ACC112 (cell line): ENCODE measurements around the gene SKIC8.

ENCODE experiments used
- H2AFZ ChIP-seq: fragments of 200-600 bp; sonication (generic); one replicate; pipeline ENCODE4 v1.6.0; 2017; ENCODE audit warnings: antibody characterized with exemption, low read length; ENCODE audit not compliant: unreplicated experiment
- H3K27ac ChIP-seq: fragments of 200-600 bp; sonication (generic); 2 replicates; pipeline ENCODE4 v1.5.1; 2014; ENCODE audit warnings: low read depth, mild to moderate bottlenecking, antibody characterized with exemption, low read length, moderate library complexity
- H3K27me3 ChIP-seq: fragments of 200-600 bp; sonication (generic); 2 replicates; pipeline ENCODE4 v1.6.1; 2014; ENCODE audit warnings: mild to moderate bottlenecking, antibody characterized with exemption, low read length, moderate library complexity, mixed read lengths; ENCODE audit not compliant: insufficient read depth
- H3K36me3 ChIP-seq: fragments of 200-600 bp; sonication (generic); 2 replicates; pipeline ENCODE4 v1.6.1; 2016; ENCODE audit warnings: mild to moderate bottlenecking, antibody characterized with exemption, low read length, moderate library complexity, mixed read lengths; ENCODE audit not compliant: insufficient read depth
- H3K4me1 ChIP-seq: fragments of 200-600 bp; sonication (generic); one replicate; pipeline ENCODE4 v1.6.1; 2016; ENCODE audit warnings: low read length, mixed read lengths; ENCODE audit not compliant: insufficient read depth, unreplicated experiment, control insufficient read depth
- H3K4me3 ChIP-seq: fragments of 200-600 bp; sonication (generic); 2 replicates; pipeline ENCODE4 v1.5.1; 2014; ENCODE audit warnings: mild to moderate bottlenecking, low read depth, low read length
- H3K79me2 ChIP-seq: fragments of 200-600 bp; sonication (generic); one replicate; pipeline ENCODE4 v1.6.0; 2016; ENCODE audit warnings: low read length; ENCODE audit not compliant: control insufficient read depth, unreplicated experiment, insufficient read depth

The SKIC8 gene

GRCh38 chr15:78338781-78339180, 39.4 kb upstream of the SKIC8 start:
- peaks cover 91% of the 10 kb centered on the region for H3K27me3 ChIP-seq
- H2AFZ ChIP-seq, result no peak overlapping the region
- no peak overlapping the region for H3K27ac ChIP-seq

GRCh38 chr15:78335985-78336384, 36.6 kb upstream of the SKIC8 start:
- no peaks in the 10 kb centered on the region for H3K79me2 ChIP-seq
- no peak overlapping the region for H3K27ac ChIP-seq
- peaks cover 70% of the 10 kb centered on the region for H3K27me3 ChIP-seq
- no peaks in the 10 kb centered on the region for H3K4me1 ChIP-seq
- no peaks in the 10 kb centered on the region for H3K36me3 ChIP-seq
- H2AFZ ChIP-seq, result no peak overlapping the region
- no peak overlapping the region for H3K4me3 ChIP-seq

More at GRCh38 chr15:78338781-78339180, 39.4 kb upstream of the SKIC8 start:
- no peaks in the 10 kb centered on the region for H3K4me1 ChIP-seq
- no peaks in the 10 kb centered on the region for H3K79me2 ChIP-seq
- no peaks in the 10 kb centered on the region for H3K36me3 ChIP-seq
- H3K4me3 ChIP-seq, result no peak overlapping the region

- no peaks in the 10 kb centered on the region for H3K36me3 ChIP-seq
- no peak overlapping the region for H3K27ac ChIP-seq
- H3K27me3 ChIP-seq, result peaks cover 59% of the 10 kb centered on the region
- no peak overlapping the region for H3K4me3 ChIP-seq
- H3K4me1 ChIP-seq, result no peaks in the 10 kb centered on the region
- H3K79me2 ChIP-seq, result no peaks in the 10 kb centered on the region
- no peak overlapping the region for H2AFZ ChIP-seq
Observed at GRCh38 chr15:78334845-78335244, 35.4 kb upstream of the SKIC8 start.

DNA sequence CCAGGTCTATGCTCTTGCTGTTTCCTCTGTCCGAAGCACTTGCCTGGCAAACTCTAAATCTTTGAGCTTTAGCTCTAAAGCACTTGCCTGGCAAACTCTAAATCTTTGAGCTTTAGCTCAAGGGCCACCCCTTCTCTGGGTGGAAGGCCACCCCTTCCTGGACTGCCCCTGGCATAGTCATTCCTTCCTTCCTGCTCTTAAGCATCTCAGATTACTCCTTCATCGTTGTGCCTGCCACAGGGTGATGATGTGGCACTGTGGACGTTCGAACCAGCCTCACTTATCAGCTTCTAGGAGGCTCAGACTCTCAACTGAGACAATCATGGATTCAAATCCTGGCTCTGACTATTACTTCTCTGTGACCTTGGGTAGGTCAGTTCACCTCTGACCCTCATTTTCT, 30.2 kb upstream of the SKIC8 start:
- peaks cover 11% of the 10 kb centered on the region for H3K4me1 ChIP-seq
- no peak overlapping the region for H3K27ac ChIP-seq
- no peaks in the 10 kb centered on the region for H3K79me2 ChIP-seq
- H3K27me3 ChIP-seq, result peaks cover 15% of the 10 kb centered on the region
- no peak overlapping the region for H3K4me3 ChIP-seq
- no peak overlapping the region for H2AFZ ChIP-seq
- no peaks in the 10 kb centered on the region for H3K36me3 ChIP-seq

GRCh38 chr15:78327466-78327865, 28.1 kb upstream of the SKIC8 start:
- Histone ChIP-seq H3K4me3 (no peak overlapping the region), H2AFZ (no peak overlapping the region), H3K27me3 (no peaks in the 10 kb centered on the region), H3K27ac (no peak overlapping the region), H3K36me3 (no peaks in the 10 kb centered on the region), H3K79me2 (no peaks in the 10 kb centered on the region), H3K4me1 (peaks cover 11% of the 10 kb centered on the region)

DNA sequence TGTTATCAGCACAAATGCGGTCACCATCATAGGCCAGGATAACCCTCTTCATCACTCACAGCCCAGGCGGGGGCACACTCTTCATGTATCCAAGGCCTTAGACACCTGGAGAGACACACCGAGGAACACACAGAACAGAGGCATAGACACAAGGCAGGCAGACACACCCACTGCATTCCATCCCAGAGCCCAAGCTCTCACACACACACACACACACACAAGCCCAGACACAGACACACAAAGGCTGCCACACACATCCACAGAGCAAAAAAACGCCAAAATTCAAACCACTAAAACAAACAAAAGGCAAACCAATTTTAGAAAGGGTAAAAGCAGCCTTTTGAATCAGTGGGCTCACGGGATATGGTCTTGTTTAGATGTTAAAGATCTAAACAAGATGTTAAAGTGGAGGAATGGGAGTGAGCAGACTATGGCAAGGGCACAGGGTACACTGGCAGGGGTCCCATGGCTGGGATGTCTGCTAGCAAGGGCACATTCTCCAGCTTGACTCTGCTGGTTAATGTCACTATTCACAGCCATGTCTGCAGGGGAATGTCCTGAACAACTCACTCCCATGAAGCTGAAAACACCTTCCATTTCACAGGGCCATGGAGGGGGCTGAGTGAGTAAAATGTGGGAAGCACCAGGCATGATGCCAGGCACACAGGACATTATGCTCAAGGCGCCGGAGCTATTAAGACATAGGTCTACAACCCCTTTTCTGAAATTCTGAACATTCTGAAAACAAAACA, 25.9 kb upstream of the SKIC8 start:
- H3K79me2 ChIP-seq, result no peaks in the 10 kb centered on the region
- no peaks in the 10 kb centered on the region for H3K27me3 ChIP-seq
- no peaks in the 10 kb centered on the region for H3K36me3 ChIP-seq
- peaks cover 11% of the 10 kb centered on the region for H3K4me1 ChIP-seq
- no peak overlapping the region for H2AFZ ChIP-seq
- no peak overlapping the region for H3K27ac ChIP-seq
- H3K4me3 ChIP-seq, result no peak overlapping the region

DNA sequence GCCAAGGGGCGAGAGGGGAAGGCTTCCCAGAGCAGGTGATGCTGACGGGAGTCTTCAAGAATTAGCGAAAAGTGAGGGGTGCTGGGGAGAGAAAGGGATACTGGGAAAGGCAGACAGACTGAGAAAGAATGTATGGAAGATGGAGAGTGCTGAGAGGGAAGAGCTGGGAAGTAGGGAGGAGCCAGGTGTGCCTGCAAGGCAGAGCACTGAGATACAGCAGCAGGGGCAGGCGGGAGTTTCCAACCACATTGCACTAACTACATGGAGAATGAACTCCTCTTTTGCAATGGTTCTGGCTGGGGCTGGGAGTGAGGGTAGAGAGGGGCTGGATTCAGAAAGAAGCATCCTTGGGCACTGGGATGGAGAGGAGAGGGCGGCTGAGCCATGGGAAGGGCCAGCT, 24.7 kb upstream of the SKIC8 start:
- no peaks in the 10 kb centered on the region for H3K79me2 ChIP-seq
- no peak overlapping the region for H3K27ac ChIP-seq
- H3K4me3 ChIP-seq, result no peak overlapping the region
- no peak overlapping the region for H2AFZ ChIP-seq
- peaks cover 11% of the 10 kb centered on the region for H3K4me1 ChIP-seq
- H3K36me3 ChIP-seq, result no peaks in the 10 kb centered on the region
- H3K27me3 ChIP-seq, result no peaks in the 10 kb centered on the region

GRCh38 chr15:78323693-78324092, 24.3 kb upstream of the SKIC8 start:
- H3K79me2 ChIP-seq, result no peaks in the 10 kb centered on the region
- no peaks in the 10 kb centered on the region for H3K36me3 ChIP-seq
- no peak overlapping the region for H3K4me3 ChIP-seq
- H3K27me3 ChIP-seq, result no peaks in the 10 kb centered on the region
- H3K4me1 ChIP-seq, result peaks cover 11% of the 10 kb centered on the region
- no peak overlapping the region for H2AFZ ChIP-seq
- H3K27ac ChIP-seq, result no peak overlapping the region

DNA sequence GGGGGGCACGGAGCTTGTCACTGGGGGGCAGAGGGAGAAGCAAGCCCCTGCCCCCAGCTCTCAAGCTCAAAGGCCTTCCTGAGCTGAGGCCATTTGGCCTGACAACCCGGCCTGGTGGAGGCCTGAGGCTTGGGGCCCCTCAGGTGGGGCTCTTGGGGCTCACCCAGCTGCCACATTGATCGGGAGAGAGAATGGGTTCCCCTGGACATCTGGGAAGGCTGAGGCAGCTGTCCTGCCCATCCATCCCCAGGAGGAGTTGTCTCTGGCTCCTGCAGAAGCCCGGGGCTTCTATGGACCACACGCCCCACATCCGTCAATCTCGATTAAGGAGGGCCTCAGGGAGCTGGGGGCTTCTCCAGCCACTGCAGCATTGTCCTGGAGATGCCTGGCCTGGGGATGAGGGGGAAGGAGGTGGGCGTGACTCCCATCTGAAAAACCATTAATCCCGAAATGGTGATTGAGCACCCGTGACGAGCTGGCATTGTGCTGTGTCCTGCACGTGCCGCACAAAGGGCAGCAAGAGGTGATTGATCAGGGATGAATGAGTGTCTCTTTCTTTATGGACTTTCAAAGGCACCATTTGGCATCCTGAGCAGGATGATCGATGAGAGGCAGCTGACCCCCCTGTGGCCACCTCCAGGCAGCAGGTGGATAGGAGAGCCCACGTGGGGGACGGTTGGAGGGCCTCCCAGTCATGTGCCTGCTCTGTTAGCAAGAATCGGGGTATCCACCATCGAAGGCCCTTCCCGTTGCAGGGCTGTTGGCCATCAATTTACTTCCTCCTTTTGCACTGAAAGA, 23.5 kb upstream of the SKIC8 start:
- no peaks in the 10 kb centered on the region for H3K27me3 ChIP-seq
- peaks cover 11% of the 10 kb centered on the region for H3K4me1 ChIP-seq
- H3K79me2 ChIP-seq, result no peaks in the 10 kb centered on the region
- H3K27ac ChIP-seq, result no peak overlapping the region
- no peak overlapping the region for H2AFZ ChIP-seq
- H3K36me3 ChIP-seq, result no peaks in the 10 kb centered on the region
- no peak overlapping the region for H3K4me3 ChIP-seq

DNA sequence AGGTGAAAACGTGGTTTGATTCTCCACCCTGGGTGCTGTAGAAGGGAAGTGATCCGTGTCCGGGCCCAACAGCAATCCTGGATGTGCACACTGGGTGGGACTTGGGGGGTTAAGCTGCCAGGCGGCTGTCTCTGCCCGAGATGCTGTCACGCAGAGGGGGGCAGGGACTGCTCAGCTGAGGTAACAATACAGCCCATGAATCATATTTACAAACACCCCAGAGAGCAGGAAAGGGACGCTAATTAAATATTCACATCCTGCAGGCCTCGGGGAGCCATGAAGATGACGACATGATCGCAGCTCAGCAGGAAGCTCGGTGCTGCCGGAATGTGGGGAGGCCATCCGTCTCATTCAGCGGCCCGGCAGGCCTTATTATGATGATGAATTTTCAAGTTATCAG, 22.8 kb upstream of the SKIC8 start:
- H2AFZ ChIP-seq, result no peak overlapping the region
- H3K4me1 ChIP-seq, result peaks cover 8% of the 10 kb centered on the region
- no peak overlapping the region for H3K27ac ChIP-seq
- H3K27me3 ChIP-seq, result no peaks in the 10 kb centered on the region
- no peak overlapping the region for H3K4me3 ChIP-seq
- no peaks in the 10 kb centered on the region for H3K36me3 ChIP-seq
- no peaks in the 10 kb centered on the region for H3K79me2 ChIP-seq

DNA sequence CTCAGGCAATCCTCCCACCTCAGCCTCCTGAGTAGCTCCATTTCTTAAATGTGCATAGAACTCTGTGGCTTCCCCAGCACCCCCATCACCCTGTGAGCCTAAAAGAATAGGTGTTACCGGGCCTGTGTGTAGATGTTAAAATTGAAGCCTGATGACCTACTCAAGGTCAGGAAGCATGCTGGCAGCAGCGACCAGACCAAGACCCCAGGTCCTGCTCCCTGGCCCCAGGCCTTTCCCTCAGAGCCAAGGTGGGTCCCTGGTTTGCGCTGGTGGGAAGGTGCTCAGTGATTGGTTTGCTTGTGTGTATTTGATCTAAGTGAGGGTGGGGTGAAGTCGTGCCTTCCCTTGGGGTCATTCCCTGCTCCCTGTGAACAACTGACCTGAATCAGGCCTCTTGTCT, 22.4 kb upstream of the SKIC8 start:
- H3K4me3 ChIP-seq, result no peak overlapping the region
- H2AFZ ChIP-seq, result no peak overlapping the region
- H3K36me3 ChIP-seq, result no peaks in the 10 kb centered on the region
- H3K79me2 ChIP-seq, result no peaks in the 10 kb centered on the region
- H3K27me3 ChIP-seq, result no peaks in the 10 kb centered on the region
- peaks cover 6% of the 10 kb centered on the region for H3K4me1 ChIP-seq
- H3K27ac ChIP-seq, result no peak overlapping the region
